Stimulated activated CD4-positive, alpha-beta T cell treated with anti-CD3 and anti-CD28 coated beads, Interleukin-1b, Interleukin-23, amount 100 ng/mL, for 4 hours (primary cell): ENCODE data around the gene RGS8.
"Not testable (repeated sequence)": the region's sequence is repeated elsewhere in the genome, so short reads cannot be mapped to it uniquely, and the experiment has no call there.

Experiments
- DNase-seq, 2 donors: peaks; one replicate each; pipeline ENCODE4 v3.0.0-alpha.2; 2020; ENCODE audit warnings: low read depth in 2 of 2

Gene RGS8

DNA sequence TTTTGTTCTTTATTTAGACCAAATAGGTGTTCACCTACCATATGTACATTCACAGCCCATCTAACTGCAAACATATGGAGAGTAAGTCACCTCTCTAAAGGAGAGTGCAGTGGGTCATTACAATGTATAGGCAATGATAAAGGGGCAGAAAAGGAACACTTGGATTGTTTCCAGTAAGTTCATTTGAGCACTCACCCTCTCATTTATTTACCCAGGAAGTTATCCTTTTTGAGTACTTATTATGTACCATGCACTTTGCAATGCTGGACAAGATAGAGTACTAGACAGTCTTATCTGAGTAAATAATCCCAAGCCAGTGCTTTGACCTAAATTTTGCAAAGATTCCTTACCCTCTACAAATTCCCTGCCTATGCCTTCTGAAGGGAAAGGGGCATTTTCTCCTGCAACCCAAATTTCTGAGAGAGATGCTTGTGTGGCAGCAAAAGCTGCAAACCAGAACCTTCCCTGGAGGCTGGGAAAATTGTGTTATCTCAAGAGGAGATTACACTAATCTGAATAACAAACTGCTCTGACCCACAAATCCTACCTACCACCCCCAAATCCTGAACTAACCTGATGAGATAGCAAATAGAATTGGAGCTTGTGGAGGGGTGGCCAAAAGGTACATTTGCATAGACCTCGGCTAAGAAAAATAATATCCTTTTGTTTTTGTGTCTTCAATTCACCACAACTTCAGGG lies 18.6 kb upstream of the RGS8 start:
- no peak for DNase-seq

DNA sequence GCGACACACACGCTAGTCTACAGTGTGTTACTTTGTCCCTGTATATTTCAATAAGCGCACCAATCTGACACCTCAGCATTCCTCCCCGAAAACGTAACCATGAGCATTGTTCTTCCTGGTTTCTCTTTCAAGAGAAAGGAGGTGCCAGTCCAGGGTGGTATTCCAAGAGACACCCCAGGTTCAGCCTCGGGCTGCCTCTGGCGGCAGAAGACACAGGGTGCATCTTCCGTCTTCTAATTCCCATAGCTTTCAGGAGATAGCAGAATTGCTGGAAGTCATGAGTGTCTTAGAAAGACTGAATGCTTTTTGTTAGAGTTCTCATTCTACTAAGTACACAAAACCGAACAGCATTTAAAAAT lies 15.9 kb upstream of the RGS8 start:
- DNase-seq = no peak

DNA sequence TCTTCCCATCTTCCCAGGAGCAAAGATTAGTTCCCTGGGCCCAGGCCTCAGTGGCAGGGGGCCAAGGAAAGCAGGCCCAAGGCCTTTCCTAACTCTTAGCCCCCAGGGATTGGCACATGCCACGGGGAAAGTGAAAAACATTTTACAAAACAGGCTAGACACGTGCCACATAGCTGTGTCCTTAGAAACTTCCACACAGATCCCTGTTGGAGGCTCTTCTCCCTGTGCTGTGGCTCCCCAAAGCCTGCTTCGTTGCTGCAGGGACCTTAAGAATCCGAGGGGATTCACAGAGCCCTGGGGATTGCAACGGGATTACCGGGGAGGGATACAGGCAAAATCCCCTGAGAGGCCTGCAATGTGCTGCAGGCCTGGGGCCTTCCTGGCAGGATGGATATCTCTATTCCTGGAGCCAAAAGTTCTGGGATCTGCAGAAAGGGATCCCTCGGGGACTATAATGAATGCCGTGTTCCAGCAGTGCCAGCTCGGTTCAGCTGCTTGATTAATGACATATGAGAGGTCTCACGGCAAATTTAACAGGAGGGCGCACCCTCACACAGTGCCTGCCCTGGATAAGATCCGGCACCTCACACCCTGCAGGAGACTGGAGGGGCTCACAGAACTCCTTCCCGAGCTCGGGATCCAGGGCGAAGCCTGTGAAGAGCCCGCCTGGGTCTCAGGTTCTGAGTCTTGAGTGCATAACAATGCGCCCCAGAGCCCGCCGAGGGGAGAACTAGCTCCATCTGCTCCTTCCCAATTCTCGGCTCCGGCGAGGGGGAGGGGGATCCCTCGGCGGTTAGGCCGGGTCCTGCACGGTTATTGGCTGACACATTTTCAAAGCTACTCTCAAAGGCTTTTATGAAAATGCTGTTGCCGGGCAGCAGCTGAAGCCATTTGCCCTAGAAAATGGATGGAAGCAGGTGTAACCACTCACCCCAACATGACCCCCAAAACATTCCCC lies 15.3 kb upstream of the RGS8 start:
- no peak for DNase-seq

DNA sequence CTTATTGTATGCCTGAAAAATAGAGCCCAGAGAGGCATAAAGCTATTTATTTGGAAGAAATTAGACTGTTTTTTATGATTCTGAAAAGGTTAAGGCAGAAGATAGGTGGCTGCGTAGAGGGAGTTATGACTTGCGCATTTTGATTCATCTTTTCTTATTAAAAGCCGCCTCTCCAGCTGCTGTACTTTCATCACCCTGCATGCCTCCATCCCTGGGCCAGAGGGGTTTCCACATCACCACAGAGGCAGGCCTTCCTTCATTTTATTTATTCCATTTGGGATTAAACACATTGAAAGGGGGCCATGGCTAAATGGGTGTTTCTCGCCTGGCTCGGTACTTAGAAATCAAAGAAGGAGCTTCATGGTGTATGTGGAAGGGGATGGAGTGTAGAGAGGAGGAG lies 14.6 kb upstream of the RGS8 start:
- no peak for DNase-seq

DNA sequence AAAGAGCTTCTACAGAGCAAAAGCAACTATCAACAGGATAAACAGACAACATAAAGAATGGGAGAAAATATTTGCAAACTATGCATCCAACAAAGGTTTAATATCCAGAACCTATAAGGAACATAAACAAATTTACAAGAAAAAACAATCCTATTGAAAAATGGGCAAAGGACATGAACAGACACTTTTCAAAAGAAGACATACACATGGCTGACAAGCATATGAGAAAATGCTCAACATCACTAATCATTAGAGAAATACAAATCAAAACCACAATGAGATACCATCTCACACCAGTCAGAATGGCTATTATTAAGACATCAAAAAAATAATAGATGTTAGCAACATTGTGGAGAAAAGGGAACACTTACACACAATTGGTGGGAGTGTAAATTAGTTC lies 8.8 kb upstream of the RGS8 start:
- DNase-seq = not testable (repeated sequence)

DNA sequence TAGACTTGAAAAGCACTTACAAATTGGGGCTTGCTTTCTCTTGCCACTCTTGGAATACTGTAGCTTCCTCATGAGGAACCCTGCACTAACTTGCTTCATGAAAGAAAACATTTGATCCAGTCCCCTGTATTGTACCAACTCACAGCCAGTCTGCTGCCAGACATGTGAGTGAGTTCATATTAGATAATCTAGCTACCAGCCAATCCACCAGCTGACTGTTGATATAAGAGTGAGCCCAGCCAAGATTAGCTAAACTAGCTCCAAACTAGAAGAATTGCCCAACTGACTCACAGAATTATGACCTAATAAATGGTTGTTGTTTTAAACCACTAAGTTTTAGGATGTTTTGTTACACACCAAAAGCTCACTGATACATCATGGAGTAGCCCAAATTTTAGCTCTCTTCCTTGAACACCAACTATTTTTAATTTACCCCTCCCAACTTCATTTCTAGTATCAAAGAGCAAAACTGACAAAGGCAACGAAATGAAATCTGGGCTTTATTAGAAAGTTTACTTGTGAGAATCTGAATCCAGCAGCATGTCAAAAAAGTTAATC lies 6.6 kb upstream of the RGS8 start:
- DNase-seq = no peak

DNA sequence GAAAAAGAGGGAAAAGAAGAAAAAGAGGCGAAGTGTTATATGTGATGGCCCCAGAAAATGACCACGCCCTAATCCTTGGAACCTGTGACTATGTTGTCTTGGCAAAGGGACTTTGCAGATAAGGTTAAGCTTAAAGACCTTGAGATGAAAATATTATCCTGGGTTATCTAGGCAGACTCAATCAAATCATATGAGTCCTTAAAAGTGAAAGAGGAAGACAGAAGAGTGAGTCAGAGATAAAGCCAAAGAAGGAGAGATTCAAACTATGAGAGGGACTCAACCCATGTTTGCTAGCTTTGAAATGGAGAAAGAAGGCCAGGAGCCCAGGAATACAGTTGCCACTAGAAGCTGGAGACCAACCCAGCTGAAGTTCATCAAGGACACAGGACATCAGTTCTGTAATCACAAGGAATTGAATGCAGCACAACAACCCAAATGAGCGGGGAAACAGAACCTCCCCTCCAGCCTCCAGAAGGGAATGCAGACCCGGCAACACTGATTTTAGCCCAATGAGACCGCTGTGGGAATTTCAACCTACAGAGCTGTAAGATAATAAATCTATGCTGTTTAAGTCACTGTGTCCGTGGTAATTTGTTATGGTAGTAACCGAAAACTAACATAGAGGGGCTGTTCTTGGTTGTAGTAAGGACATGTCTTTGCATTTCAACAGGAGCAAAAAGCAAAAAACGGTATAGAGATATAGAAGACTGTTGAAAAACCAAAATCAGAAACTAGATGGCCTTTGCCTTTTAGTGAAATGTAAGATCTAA lies 4.2 kb upstream of the RGS8 start:
- no peak for DNase-seq

DNA sequence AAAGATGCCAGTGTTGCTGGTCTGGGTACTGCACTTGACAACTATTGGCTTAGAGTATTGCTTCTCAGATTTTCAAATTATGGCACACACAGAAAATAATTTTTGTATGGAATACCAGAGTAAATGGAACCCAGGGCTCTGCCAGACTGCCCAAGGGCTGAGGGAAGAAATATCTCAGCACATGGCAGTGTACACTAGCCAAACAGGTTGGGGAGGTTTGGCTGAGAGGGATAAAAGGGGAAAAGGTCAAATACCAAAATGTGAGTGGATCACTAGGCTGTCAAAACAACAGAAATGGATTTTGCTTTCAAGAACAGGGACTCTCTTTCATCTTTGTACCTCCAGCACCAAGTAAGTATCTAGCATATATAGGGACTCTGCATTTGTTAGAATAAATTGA lies 3.0 kb upstream of the RGS8 start:
- no peak for DNase-seq

DNA sequence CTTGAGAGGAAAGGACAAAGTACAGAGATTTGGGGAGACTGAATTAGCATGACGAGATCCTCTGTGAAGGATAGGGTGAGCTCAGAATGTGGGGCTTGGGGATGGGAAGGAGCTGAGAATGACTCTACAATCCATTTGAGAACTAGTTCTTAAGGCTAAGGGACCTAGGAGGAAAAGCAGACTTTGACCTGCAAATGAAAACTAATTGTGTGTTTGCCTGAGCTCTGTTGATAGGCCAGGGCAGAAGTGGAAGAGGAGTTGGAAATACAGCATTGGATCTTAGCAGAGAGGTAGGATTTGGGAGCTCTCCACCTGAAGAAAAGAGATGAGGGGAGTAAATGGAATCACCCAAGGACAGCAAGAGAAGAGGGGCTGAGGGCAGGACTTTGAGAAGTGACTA lies 2.1 kb upstream of the RGS8 start:
- DNase-seq = no peak

DNA sequence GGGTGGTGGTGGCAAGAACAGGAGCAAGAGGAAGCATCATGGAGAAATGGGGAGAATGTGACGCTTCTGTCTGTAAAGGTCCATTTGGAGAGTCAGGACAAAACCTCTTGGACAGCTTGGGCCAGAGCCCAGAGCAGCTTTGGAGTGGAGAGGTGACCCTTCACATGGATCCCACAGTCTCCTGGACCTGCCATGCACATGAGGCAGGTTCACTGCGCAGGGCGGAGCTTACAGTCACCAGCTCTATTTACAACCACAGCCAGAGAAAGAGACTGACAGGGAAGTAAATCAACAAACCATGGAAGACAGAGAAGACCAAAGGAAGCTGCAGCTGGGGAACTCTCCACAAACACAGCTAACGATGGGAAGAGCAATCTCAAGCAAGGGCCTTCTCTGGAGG lies 828 bp upstream of the RGS8 start:
- no peak for DNase-seq

DNA sequence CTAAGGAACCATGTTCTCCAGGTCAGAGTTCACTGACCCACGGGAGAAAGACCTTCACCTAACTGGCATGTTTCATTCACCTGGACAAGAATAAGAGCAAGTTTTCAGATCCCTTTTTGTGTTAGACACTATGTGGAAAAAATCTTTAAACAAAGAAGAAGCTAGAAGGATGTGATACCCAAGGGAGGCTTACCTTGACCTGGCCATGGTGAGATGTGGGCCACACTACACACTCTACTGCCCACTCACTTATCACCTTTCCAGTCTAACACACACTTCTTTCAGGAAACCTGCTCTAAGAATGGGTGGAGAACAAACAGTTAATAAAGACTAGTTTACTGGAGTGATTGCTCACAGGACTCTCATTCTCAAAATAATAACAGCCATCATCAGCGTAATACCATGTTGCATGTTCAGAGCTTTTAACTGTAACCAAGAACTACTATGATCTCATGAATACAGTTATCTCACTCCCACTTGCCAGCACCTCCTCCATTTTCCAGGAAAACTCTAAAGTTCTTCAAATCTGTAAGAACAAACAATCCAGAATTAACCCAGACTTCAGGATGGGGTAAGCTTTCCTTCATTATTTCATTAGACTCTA lies 1.4 kb downstream of the RGS8 start:
- DNase-seq = no peak

DNA sequence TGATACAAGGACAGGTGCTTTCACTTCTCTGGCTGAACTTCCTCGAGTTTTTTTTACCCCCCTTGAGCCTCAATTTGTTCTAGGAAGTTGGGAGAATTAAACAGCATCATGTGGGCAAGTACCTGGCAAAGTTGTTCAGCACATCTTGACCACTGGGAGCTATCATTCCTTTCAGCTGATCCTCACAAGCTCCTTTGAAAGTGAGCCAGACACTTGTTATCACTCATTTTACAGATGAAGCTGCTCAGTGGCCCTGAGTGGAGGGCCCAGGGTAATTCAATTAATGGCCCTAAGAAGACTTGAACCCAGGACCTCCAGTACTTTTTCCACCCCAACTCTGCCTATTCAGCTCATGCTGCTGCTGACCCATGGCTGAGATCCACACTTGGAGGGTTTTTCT lies 2.0 kb downstream of the RGS8 start:
- DNase-seq = no peak

DNA sequence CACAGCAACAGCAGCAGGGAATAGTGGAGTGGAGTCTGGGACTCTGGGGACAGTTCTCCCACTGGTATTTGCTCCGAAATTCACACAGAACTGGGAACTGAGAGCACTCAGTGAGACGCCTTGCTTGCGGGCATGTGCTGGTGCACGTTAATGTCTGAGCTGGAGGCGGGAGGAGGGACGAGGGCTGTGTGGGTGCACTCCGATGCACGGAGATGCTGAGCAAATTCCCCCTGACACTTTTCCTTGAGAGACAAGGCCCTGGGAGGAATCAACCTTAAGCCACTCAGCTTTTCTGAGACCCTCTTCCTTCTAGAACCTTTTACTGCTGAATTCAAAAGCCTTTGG lies 2.8 kb downstream of the RGS8 start:
- DNase-seq = no peak

DNA sequence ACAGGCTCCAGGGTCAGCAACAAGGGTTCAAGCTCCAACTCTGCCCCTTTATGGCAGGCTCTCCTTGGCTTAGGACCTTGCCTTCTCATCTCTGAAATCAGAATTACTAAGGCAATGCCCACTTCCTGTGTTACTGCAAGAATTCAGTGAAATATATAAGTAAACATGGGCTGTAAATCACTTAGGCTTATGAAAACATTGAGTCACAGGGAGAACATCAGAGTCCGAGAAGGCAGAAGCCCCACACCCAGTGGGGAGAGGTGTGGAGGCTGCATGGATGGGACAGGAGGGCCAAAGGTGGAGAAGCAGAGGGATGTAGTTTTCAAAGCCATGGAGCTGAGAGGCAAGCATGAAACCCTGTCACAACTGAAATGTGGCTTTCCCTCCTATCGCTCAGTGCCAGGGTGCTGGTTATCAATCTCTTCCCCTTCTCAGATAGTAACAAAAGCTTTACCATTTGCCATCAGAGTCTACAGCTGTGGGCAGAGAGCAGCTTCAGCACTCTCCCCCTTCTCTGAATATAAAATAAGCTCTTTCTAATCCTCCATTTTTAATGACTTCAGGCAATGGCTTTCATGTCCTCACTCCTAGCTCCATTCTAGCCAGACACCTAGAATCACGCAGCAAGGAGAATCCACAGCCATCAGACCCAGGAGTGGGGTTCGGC lies 3.4 kb downstream of the RGS8 start:
- no peak for DNase-seq

DNA sequence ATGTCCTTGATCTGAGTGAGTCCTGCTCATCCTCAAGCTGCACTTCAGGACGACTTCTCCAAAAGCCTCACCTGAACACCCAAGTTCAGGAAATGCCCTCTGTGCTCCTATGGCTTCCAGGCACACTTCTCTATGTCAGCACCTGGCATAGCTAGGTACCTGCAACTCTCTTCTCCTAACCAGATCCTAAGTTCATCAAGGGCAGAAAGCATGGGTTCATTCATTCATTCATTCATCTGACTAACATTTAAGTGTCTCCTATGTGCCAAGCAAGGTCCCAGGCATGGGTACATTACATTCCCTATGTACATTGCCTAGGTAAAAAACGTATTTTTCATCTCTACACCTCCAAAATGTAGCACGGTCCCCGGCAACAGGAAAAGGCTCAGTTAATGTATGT lies 4.0 kb downstream of the RGS8 start:
- DNase-seq = no peak

DNA sequence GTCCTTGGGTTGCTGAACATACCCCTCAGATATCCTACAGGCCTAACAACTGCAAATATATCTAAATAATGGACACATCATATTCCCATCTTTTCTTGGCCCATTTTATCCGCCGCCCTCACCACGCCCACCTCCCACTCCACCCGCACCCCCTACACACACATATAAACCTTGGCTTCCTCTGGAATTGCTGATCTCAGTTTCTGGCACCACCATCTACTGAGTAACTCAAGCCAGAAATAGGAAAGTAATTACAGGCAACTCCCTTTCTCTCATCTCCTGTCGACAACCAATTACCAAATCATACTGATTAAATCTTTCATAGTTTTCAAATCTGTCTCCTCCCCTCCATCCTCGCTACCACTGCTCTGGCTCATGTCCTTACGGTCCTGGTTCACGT lies 4.7 kb downstream of the RGS8 start:
- no peak for DNase-seq

DNA sequence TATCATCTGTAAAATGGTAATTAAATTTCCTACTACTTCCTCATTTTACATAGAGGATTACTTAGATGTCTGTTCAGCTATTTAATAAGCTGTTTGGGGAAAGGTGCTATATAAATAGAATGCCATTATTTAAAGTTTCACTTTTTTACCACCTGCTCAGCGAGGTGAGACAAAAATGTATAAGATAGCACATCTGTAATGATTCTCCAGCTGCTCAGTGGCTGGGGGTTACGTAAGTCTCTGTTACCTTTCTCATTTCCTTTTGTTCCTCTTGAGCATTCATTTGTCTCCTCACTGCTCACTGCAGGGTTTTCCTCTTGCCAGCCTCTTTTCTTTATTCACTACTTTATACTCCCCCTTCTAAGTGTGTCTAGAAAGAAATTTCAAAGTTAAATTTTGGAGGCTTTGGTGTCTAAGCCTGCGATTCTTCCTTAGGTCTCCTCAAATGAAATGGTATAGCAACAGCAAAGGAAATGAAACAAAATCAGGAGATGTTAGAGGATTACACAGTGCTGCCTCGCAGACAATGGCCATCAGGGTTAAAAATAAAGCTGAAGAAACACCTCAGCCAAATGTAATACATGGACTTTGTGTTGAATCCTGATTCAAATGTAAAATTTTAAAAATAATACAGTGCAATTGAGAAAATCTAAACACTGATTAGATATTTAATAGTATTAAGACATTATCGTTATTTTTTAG lies 6.8 kb downstream of the RGS8 start:
- no peak for DNase-seq

DNA sequence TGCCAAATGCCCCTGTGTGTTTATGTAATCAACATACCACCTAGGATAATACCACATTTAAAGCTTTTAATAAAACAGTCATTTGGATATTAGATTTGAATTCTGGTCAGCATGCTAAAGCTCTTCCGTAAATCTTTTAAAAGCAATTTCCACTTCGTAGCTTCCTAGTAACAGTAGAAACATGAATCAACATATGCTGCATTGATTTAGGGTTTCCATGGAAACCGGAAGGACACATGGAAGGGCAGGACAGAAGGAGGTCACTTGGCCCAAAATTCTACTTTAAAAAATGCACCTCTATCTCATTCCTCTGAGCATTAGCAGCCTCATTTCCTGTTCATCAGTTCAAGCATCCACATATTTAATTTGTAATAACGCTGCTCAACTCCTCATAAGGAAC lies 8.1 kb downstream of the RGS8 start:
- DNase-seq = no peak

DNA sequence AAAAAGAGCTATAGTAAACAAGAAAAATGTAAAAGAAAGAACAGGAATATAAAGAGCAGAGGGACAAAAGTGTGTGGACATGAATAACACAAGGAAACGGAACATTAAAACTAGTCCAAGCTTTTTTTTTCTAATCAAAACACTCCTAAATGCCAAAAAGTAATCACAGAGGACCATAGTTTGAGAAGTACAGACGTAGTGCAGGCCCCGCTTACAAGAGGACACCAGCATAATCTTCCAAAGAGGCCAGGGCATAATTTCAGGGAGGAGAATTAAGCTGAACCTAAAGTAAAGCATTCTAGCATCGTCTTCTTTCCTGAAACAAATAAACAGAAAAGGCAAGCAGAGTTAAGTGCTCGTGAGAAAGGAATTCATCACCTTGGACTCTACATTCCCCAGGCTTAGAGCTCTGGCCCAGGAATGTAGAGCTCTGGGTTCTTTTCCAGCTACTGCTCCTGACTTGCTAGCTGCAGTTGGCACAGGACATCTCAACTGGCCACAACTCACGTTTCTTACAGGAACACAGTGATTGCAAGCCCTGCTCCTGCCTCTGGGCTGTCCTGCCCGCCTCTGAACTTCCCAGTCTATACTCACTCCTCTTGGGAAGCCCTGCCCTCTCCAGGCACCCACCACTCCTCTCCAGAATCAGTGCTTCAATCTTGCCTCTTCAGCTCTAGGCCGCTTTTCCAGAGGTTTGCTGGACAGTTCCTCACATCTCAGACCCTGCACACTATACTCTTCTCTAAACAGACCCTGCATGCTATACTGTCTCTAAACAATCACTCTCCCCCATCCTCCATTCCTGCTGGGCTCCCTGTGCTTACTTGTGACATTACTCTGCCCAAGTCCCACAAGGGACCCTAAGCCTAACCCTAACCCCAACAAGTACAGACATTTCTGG lies 9.8 kb downstream of the RGS8 start:
- no peak for DNase-seq

DNA sequence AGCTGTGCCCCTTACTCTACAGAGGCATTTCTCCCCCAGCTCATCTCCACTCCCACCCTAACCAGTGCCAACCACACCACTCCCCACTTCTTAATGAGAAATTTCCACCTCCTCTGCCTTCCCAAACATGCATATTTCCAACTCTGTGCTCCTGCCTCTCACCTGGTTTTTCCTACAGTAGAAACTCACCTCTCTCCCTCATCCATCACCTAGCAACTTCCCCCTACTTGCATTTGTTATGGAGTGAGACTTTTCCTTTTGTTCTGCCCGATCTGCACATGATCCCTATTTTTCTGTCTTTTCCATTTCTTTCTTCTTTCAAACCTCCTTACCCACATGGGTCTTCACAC lies 11.9 kb downstream of the RGS8 start:
- no peak for DNase-seq
